Panc1 (cell line): Measurements from ENCODE around the gene IRF8.

Experiments used
- TCF7L2 ChIP-seq: IDR thresholded peaks from 2 replicates; pipeline ENCODE4 v1.6.1; 2011; ENCODE audit warnings: mild to moderate bottlenecking, low read depth, low read length, inconsistent platforms
- TF ChIP-seq, protein P1 (sequence below): fragments of 450-650 bp; IDR thresholded peaks from 2 replicates; pipeline ENCODE4 v1.5.1; 2017; ENCODE audit warnings: mild to moderate bottlenecking

DNA sequence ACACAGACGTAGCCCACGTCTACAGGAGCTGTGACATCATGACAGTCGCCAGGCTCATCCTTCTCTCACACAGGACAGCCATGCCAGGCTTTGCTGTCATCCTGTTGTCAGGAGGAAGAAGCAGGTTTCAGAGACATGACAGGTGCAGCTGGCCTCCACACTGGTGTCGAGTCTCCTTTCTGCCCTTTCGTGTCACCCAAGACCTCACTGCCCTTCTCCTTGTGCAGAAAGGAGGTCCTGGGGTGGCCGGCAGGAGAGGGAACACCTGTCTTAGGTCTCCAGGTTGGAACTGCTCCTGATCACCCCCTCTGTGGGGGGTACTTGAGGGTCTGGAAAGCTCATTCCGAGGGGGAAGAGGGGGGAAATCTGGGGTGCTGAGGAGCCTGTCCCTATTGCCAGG is 41.6 kb upstream of the IRF8 start:
- TF ChIP-seq, protein P1, sequence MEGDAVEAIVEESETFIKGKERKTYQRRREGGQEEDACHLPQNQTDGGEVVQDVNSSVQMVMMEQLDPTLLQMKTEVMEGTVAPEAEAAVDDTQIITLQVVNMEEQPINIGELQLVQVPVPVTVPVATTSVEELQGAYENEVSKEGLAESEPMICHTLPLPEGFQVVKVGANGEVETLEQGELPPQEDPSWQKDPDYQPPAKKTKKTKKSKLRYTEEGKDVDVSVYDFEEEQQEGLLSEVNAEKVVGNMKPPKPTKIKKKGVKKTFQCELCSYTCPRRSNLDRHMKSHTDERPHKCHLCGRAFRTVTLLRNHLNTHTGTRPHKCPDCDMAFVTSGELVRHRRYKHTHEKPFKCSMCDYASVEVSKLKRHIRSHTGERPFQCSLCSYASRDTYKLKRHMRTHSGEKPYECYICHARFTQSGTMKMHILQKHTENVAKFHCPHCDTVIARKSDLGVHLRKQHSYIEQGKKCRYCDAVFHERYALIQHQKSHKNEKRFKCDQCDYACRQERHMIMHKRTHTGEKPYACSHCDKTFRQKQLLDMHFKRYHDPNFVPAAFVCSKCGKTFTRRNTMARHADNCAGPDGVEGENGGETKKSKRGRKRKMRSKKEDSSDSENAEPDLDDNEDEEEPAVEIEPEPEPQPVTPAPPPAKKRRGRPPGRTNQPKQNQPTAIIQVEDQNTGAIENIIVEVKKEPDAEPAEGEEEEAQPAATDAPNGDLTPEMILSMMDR, result no peak
- TF ChIP-seq TCF7L2, result no peak
